OCI-LY7 (cell line): ENCODE measurements around the gene LYPD1.

Source experiments
- EZH2phosphoT487 ChIP-seq: fragments of 200-600 bp; sonication (generic); IDR thresholded peaks from 2 replicates; pipeline ENCODE4 v1.6.1; 2018; ENCODE audit warnings: low read depth, borderline replicate concordance, mild to moderate bottlenecking, mixed run types, antibody characterized with exemption, low read length, moderate library complexity, mixed read lengths
- TF ChIP-seq, protein P1 (sequence below): fragments of 200-600 bp; sonication (generic); conservative IDR thresholded peaks from 2 replicates; pipeline ENCODE4 v1.5.1; 2014; ENCODE audit warnings: mild to moderate bottlenecking, antibody characterized with exemption, low read length, moderate library complexity, mixed read lengths

- TF ChIP-seq, protein P1, sequence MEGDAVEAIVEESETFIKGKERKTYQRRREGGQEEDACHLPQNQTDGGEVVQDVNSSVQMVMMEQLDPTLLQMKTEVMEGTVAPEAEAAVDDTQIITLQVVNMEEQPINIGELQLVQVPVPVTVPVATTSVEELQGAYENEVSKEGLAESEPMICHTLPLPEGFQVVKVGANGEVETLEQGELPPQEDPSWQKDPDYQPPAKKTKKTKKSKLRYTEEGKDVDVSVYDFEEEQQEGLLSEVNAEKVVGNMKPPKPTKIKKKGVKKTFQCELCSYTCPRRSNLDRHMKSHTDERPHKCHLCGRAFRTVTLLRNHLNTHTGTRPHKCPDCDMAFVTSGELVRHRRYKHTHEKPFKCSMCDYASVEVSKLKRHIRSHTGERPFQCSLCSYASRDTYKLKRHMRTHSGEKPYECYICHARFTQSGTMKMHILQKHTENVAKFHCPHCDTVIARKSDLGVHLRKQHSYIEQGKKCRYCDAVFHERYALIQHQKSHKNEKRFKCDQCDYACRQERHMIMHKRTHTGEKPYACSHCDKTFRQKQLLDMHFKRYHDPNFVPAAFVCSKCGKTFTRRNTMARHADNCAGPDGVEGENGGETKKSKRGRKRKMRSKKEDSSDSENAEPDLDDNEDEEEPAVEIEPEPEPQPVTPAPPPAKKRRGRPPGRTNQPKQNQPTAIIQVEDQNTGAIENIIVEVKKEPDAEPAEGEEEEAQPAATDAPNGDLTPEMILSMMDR = no peak
- TF ChIP-seq EZH2phosphoT487 = no peak
These were observed 49.5 kb upstream of the LYPD1 start for GRCh38 chr2:132719480-132719879.
